ENCODE measurements around the gene EXOC6B.

The EXOC6B gene

GRCh38 chr2:72278046-72278445 is 547.8 kb downstream of the EXOC6B start:
- ATAC-seq: peak; percentile 71
- TF ChIP-seq TOX (CRISPR knock-in tag; IDR thresholded peaks at IDR 0.05; ENCODE audit: borderline replicate concordance) (peak; percentile 70; the same call in 1 of the 2 replicates), PATZ1 (CRISPR knock-in tag; IDR thresholded peaks at IDR 0.05; ENCODE audit: borderline replicate concordance) (0 out of 2 replicates have a peak, but pooled peaks have one; percentile 23), GLIS3 (CRISPR knock-in tag; IDR thresholded peaks at IDR 0.05) (no peak), ZFP3 (CRISPR knock-in tag; IDR thresholded peaks at IDR 0.05) (0 out of 2 replicates have a peak, but pooled peaks have one; percentile 13), ZC3H10 (CRISPR knock-in tag; IDR thresholded peaks at IDR 0.05) (peak; percentile 77; the same call in 1 of the 2 replicates)

DNA sequence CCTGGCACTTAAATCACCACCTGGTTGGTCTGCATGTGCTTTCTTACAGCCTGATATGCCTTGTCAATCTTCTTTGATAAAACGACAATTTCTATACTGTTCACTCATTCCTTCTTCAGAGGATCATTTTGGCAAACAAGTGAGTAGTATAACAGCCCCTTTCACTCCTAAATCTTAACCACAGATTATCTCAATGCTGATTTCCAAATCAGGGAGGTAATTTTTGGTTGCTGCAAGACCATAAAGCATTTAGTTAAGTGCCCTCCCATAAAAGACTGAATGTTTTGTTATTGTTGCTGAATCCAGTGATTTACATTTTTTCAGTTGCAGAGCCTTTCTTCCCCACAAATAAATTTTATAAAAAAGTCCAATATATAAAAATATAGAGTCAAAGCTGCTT is 549.0 kb downstream of the EXOC6B start:
- TF ChIP-seq ZNF565 (CRISPR knock-in tag; conservative IDR thresholded peaks at IDR 0.05; ENCODE audit: low read depth): no peak
- TF ChIP-seq PPARA (CRISPR knock-in tag; IDR thresholded peaks at IDR 0.05; ENCODE audit: borderline replicate concordance): no peak
- TF ChIP-seq TCF4 (CRISPR knock-in tag; IDR thresholded peaks at IDR 0.05; ENCODE audit: borderline replicate concordance): no peak
- TF ChIP-seq TOX (CRISPR knock-in tag; IDR thresholded peaks at IDR 0.05; ENCODE audit: borderline replicate concordance): no peak
- no peak for TF ChIP-seq BACH2 (CRISPR knock-in tag; IDR thresholded peaks at IDR 0.05; ENCODE audit: borderline replicate concordance)
- no peak for TF ChIP-seq ZNF8 (CRISPR knock-in tag; IDR thresholded peaks at IDR 0.05)
- no peak for TF ChIP-seq TSHZ2 (CRISPR knock-in tag; IDR thresholded peaks at IDR 0.05)
- no peak for TF ChIP-seq ESRRG (CRISPR knock-in tag; IDR thresholded peaks at IDR 0.05)
- TF ChIP-seq ZFP30 (CRISPR knock-in tag; IDR thresholded peaks at IDR 0.05): no peak
- TF ChIP-seq, protein P1, sequence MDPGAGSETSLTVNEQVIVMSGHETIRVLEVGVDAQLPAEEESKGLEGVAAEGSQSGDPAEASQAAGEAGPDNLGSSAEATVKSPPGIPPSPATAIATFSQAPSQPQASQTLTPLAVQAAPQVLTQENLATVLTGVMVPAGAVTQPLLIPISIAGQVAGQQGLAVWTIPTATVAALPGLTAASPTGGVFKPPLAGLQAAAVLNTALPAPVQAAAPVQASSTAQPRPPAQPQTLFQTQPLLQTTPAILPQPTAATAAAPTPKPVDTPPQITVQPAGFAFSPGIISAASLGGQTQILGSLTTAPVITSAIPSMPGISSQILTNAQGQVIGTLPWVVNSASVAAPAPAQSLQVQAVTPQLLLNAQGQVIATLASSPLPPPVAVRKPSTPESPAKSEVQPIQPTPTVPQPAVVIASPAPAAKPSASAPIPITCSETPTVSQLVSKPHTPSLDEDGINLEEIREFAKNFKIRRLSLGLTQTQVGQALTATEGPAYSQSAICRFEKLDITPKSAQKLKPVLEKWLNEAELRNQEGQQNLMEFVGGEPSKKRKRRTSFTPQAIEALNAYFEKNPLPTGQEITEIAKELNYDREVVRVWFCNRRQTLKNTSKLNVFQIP (CRISPR knock-in tag; IDR thresholded peaks at IDR 0.05; ENCODE audit: borderline replicate concordance, low read depth): no peak
- TF ChIP-seq ZC3H10 (CRISPR knock-in tag; IDR thresholded peaks at IDR 0.05): no peak
- TF ChIP-seq ISL1 (CRISPR knock-in tag; IDR thresholded peaks at IDR 0.05): no peak
- no peak for ATAC-seq

DNA sequence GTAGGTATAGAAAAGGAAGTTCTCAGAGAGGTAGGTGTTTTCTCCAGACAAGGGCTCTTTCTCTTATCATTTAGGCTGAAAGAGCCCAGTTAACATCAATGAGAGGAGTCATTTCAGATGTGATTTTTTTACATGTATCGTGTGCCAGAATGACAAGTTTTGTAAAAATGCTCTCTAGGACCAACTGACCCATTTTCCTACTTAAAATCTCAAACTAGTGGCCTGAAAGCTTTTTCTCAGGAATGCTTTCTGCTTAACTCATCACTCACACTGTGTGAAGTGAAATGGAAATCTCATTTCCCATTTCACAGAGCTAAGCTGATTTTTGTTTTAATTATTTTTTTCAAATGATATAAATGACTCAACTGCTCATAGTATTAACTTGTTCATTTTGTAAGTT is 549.5 kb downstream of the EXOC6B start:
- no peak for ATAC-seq
- TF ChIP-seq OSR1 (CRISPR knock-in tag; IDR thresholded peaks at IDR 0.05) (no peak), ISL1 (CRISPR knock-in tag; IDR thresholded peaks at IDR 0.05) (0 out of 2 replicates have a peak, but pooled peaks have one; percentile 27), CSDC2 (CRISPR knock-in tag; IDR thresholded peaks at IDR 0.05) (no peak)

DNA sequence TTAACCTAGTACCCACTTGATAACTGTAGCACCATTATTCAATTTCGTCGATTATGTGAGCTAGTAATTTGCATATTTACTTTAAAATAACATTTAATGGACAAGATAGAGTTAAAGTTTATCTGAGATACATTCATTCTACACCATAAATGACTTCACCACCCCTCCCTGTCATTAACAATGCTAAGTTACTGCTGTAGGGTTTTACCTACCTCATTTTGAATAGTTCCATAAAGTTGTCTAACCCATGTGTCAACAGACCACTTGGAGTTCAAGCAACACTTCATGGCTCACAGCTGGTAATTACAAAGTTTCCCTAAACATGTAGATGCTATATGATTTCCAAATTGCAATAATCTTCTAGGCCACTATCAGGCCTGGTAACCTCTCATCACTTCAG is 550.7 kb downstream of the EXOC6B start:
- ATAC-seq: no peak
- TF ChIP-seq ARNTL (CRISPR knock-in tag; IDR thresholded peaks at IDR 0.05; ENCODE audit: borderline replicate concordance, low read depth) (no peak), TCF4 (CRISPR knock-in tag; IDR thresholded peaks at IDR 0.05; ENCODE audit: borderline replicate concordance) (no peak), SNAI2 (CRISPR knock-in tag; IDR thresholded peaks at IDR 0.05) (no peak), TSHZ2 (CRISPR knock-in tag; IDR thresholded peaks at IDR 0.05) (no peak), ZNF565 (CRISPR knock-in tag; conservative IDR thresholded peaks at IDR 0.05; ENCODE audit: low read depth) (no peak), ESRRG (CRISPR knock-in tag; IDR thresholded peaks at IDR 0.05) (no peak), RARB (CRISPR knock-in tag; IDR thresholded peaks at IDR 0.05) (no peak), PPARA (CRISPR knock-in tag; IDR thresholded peaks at IDR 0.05; ENCODE audit: borderline replicate concordance) (no peak), ZNF70 (CRISPR knock-in tag; IDR thresholded peaks at IDR 0.05) (no peak), OSR1 (CRISPR knock-in tag; IDR thresholded peaks at IDR 0.05) (no peak), CSDC2 (CRISPR knock-in tag; IDR thresholded peaks at IDR 0.05) (no peak), CSRNP3 (CRISPR knock-in tag; IDR thresholded peaks at IDR 0.05) (no peak), ZC3H10 (CRISPR knock-in tag; IDR thresholded peaks at IDR 0.05) (no peak)

All from SK-N-SH treated with all-trans-retinoic acid at 6 μM for 48 hours (cell line).